ENCODE results near the gene GALNT11. TPM values are rescaled to one million over a fixed set of nuclear protein-coding genes. Genes with fewer than 3 reads are reported as not detected.

The GALNT11 gene
- total and polyA plus RNA-seq, 2 of the 4 experiments (the other 2 are of a cell fraction) = 24.4 to 29.3 TPM

- H4K20me1 ChIP-seq (ENCODE audit: insufficient read depth, low read length) = 0 out of 2 replicates have a peak, but pooled peaks cover 1% of the 10 kb centered on the region
- H2AK5ac ChIP-seq (ENCODE audit: low read depth, low read length) = no peak overlapping the region
- peaks cover 0 to 1% of the 10 kb centered on the region in 2 experiments; a peak in 1 of 4 replicates for H3K79me1 ChIP-seq (ENCODE audit: low read depth in 1 of 2, low read length in 2 of 2)
- H3K4me1 ChIP-seq (ENCODE audit: control insufficient read depth, insufficient read depth, low read length) = no peaks in the 10 kb centered on the region
- WGBS, 2 experiments (ENCODE audit: extremely low coverage in 2 of 2, insufficient read length in 1 of 2) = 100% methylated on average over 4 of the region's 19 CpGs; no CpG with 5 or more reads in 1 of the 2 experiments
- no peak overlapping the region for H2AK9ac ChIP-seq (replicated peaks; ENCODE audit: low read depth, low read length, poor library complexity)
- dilution Hi-C loops (cut with HindIII; ENCODE audit: low sequenced_read_pairs, unreplicated experiment) = no loop called here
- no peak overlapping the region for H2BK5ac ChIP-seq (ENCODE audit: low read depth, low read length, poor library complexity, severe bottlenecking)
- DNase-seq (no peak), ATAC-seq (ENCODE audit: low read depth) (no peak)
- H3K18ac ChIP-seq (ENCODE audit: low read depth, low read length) = no peak overlapping the region
- no peak overlapping the region for H4K91ac ChIP-seq (ENCODE audit: insufficient read depth, low read depth, low read length)
- ChIA-PET CTCF (interaction anchor here (1.4 kb wide), 1 partner anchor 9 kb away, joined by 4 read pairs; no protein-coding TSS in a partner anchor), POLR2A (ENCODE audit: unreplicated experiment) (interaction anchor here (0.6 kb wide), 1 partner anchor 73 kb away, joined by 3 read pairs; no protein-coding TSS in a partner anchor)
- peaks cover 49% of the 10 kb centered on the region for H3K36me3 ChIP-seq (ENCODE audit: control insufficient read depth, insufficient read depth, low read length)
- no peak overlapping the region for H2BK120ac ChIP-seq (ENCODE audit: low read depth, low read length)
- no peak overlapping the region for H4K8ac ChIP-seq (ENCODE audit: low read depth in 2 of 2, low read length in 2 of 2)
- no peaks in the 10 kb centered on the region; the same call in 1 of the 2 replicates for H3K9me3 ChIP-seq (ENCODE audit: control insufficient read depth, insufficient read depth, low read length)
- no peak overlapping the region for H2BK15ac ChIP-seq (ENCODE audit: low read depth, low read length)
- BruUV-seq (replicated peaks) = no TSS peak
- in situ Hi-C loops (cut with MboI; ENCODE audit: low sequenced_read_pairs) = no loop called here
- intact Hi-C loops (cut with micrococcal nuclease) = no loop called here
- no peak overlapping the region for H2BK20ac ChIP-seq (ENCODE audit: low read depth, low read length)
- no peak overlapping the region for H3K56ac ChIP-seq (ENCODE audit: extremely low read depth, insufficient read depth, low read length)
- H4K5ac ChIP-seq (ENCODE audit: low read depth, low read length) = no peak overlapping the region
- no peak overlapping the region for H3K9ac ChIP-seq (ENCODE audit: low read depth, low read length)
- no peak overlapping the region for H3K4me3 ChIP-seq (ENCODE audit: insufficient read depth, low read depth, low read length)
- no peak overlapping the region for H3K4me2 ChIP-seq (ENCODE audit: low read depth, low read length)
- H2AFZ ChIP-seq (replicated peaks; ENCODE audit: low read length, poor library complexity) = no peak overlapping the region
- H3K27me3 ChIP-seq (ENCODE audit: control insufficient read depth, insufficient read depth, low read length) = no peaks in the 10 kb centered on the region
- no peak overlapping the region for H3K23ac ChIP-seq (ENCODE audit: low read depth, low read length)
- H3K14ac ChIP-seq (replicated peaks; ENCODE audit: low read depth, low read length) = no peak overlapping the region
- no peak for TF ChIP-seq RCOR1 (IDR thresholded peaks at IDR 0.05; ENCODE audit: insufficient replicate concordance, low read length)
- no peak for TF ChIP-seq SMC3 (IDR thresholded peaks at IDR 0.05; ENCODE audit: low read depth, low read length)
- TF ChIP-seq NFE2L2 (IDR thresholded peaks at IDR 0.05; ENCODE audit: low read depth, low read length) = no peak
- TF ChIP-seq USF2 (IDR thresholded peaks at IDR 0.05; ENCODE audit: low read depth, low read length) = no peak
- TF ChIP-seq CEBPB (IDR thresholded peaks at IDR 0.05; ENCODE audit: low read depth, low read length) = no peak
- no peak for TF ChIP-seq BHLHE40 (IDR thresholded peaks at IDR 0.05; ENCODE audit: low read depth, low read length)
- no peak for TF ChIP-seq CHD1 (IDR thresholded peaks at IDR 0.05; ENCODE audit: low read depth, low read length)
- TF ChIP-seq RAD21 (IDR thresholded peaks at IDR 0.05; ENCODE audit: low read length) = no peak
- TF ChIP-seq POLR2A (IDR thresholded peaks at IDR 0.05; ENCODE audit: low read depth, low read length) = no peak
- no peak for TF ChIP-seq MAZ (IDR thresholded peaks at IDR 0.05; ENCODE audit: borderline replicate concordance, low read depth, low read length)
- no peak for TF ChIP-seq MXI1 (IDR thresholded peaks at IDR 0.05; ENCODE audit: borderline replicate concordance, low read depth, low read length)
- TF ChIP-seq RFX5 (IDR thresholded peaks at IDR 0.05; ENCODE audit: low read depth, low read length) = no peak
- no peak for TF ChIP-seq MAFK (IDR thresholded peaks at IDR 0.05; ENCODE audit: low read depth, low read length)
- no peak for TF ChIP-seq ELK1 (IDR thresholded peaks at IDR 0.05; ENCODE audit: borderline replicate concordance, low read depth, low read length)
- TF ChIP-seq FOS (IDR thresholded peaks at IDR 0.05; ENCODE audit: low read depth, low read length) = no peak
- TF ChIP-seq CTCF (conservative IDR thresholded peaks at IDR 0.05; ENCODE audit: low read depth, low read length) = no peak
- no peak overlapping the region for H3K4ac ChIP-seq (ENCODE audit: low read depth, low read length)
- no peaks in the 10 kb centered on the region for H3K9me1 ChIP-seq (ENCODE audit: insufficient read depth, low read length)
- H3K27ac ChIP-seq (ENCODE audit: insufficient read depth, low read length) = no peak overlapping the region
These were observed 101.8 kb downstream of the GALNT11 start for GRCh38 chr7:152127229-152127628.

Data from IMR-90 (cell line).